Measurements from ENCODE around the gene PPP3CA. TPM values are rescaled to one million over a fixed set of nuclear protein-coding genes. Genes with fewer than 3 reads are reported as not detected.

PPP3CA gene
- total and polyA plus RNA-seq, 2 experiments from 2014 or later: 27.0 to 45.2 TPM

GRCh38 chr4:101262683-101263082, 84.6 kb downstream of the PPP3CA start (continued):
- no peak for TF ChIP-seq ZNF462 (CRISPR knock-in tag; IDR thresholded peaks at IDR 0.05)
- no peak for TF ChIP-seq ZNF331 (CRISPR knock-in tag; IDR thresholded peaks at IDR 0.05; ENCODE audit: low read depth)
- no peak for TF ChIP-seq NANOG (IDR thresholded peaks at IDR 0.05; ENCODE audit: borderline replicate concordance)

DNA sequence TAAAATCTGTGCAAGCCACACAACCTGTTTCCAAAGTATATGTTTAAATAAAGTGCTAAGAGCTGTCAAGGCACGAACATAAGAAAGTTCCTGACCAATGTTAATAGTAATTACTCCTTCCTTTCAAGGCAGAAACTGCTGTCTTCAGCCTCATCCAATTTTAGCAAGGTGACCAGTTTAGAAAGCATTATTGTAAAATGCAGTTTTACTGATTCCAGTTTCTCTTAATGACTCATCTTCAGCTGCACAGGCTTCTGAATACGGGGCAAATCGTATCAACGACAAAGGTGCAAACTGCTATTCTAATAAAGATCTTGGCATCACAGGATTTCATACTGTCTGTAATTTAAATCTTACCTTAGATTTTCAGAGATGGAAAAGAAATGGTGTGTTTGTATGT, 87.5 kb downstream of the PPP3CA start:
- Histone ChIP-seq H3K9me2 (ENCODE audit: insufficient read depth) (no peaks in the 10 kb centered on the region; the same call in 1 of the 2 replicates), H3K27ac (ENCODE audit: low read depth) (no peak overlapping the region), H3F3A (replicated peaks; ENCODE audit: low read depth) (no peaks in the 10 kb centered on the region), H3K4me3 (no peak overlapping the region), H4K20me1 (replicated peaks; ENCODE audit: insufficient read depth) (no peaks in the 10 kb centered on the region), H3K4me2 (no peak overlapping the region), H3K79me2 (replicated peaks; ENCODE audit: insufficient read depth) (peaks cover 69% of the 10 kb centered on the region), H3K4me1 (ENCODE audit: insufficient read depth) (peaks cover 33% of the 10 kb centered on the region), H2AFZ (no peak overlapping the region), H3K27me3 (ENCODE audit: insufficient read depth) (no peaks in the 10 kb centered on the region), H3K36me3 (ENCODE audit: insufficient read depth) (no peaks in the 10 kb centered on the region)
- no peaks in the 10 kb centered on the region for H3K27me3 Mint-ChIP-seq (ENCODE audit: insufficient read depth, low read depth, poor library complexity)
- ATAC-seq (no peak), DNase-seq (ENCODE audit: low spot score) (no peak)
- peaks cover 69% of the 10 kb centered on the region for H3K4me1 Mint-ChIP-seq
- H3K4me3 Mint-ChIP-seq: no peak overlapping the region
- H3K36me3 Mint-ChIP-seq (ENCODE audit: low read depth): no peaks in the 10 kb centered on the region
- no peaks in the 10 kb centered on the region for H3K9me3 Mint-ChIP-seq
- no peak overlapping the region for H3K27ac Mint-ChIP-seq
- TF ChIP-seq POLR2AphosphoS5 (IDR thresholded peaks at IDR 0.05; ENCODE audit: low read depth): no peak
- no peak for TF ChIP-seq REST (IDR thresholded peaks at IDR 0.05; ENCODE audit: unreplicated experiment)
- TF ChIP-seq EZH2 (IDR thresholded peaks at IDR 0.05; ENCODE audit: low read depth, unreplicated experiment): no peak
- TF ChIP-seq CREB1 (CRISPR knock-in tag; IDR thresholded peaks at IDR 0.05; ENCODE audit: low read depth): no peak
